T47D (cell line): ENCODE results near the gene GLB1L2.

Experiments
- DNase-seq, 2 experiments: peaks; one replicate each; pipeline versions ENCODE4 v3.0.0 to v3.0.0-alpha.2; 2011 to 2012; ENCODE audit warnings: low read depth in 1 of 2, low spot score in 1 of 2
- JUND ChIP-seq: IDR thresholded peaks from 2 replicates; pipeline ENCODE4 v1.6.1; 2012; ENCODE audit warnings: low read depth
- in situ Hi-C: cut with HindIII; loops from 2 replicates; pipeline ENCODE4 v1.10.0; 2016; ENCODE audit warnings: low sequenced_read_pairs, low pct_unique_long_range_greater_than_20kb

Gene GLB1L2

GRCh38 chr11:134346101-134346975 lies 14.6 kb downstream of the GLB1L2 start:
- in situ Hi-C loops = no loop called here
- no peak for TF ChIP-seq JUND
- no peak for DNase-seq

DNA sequence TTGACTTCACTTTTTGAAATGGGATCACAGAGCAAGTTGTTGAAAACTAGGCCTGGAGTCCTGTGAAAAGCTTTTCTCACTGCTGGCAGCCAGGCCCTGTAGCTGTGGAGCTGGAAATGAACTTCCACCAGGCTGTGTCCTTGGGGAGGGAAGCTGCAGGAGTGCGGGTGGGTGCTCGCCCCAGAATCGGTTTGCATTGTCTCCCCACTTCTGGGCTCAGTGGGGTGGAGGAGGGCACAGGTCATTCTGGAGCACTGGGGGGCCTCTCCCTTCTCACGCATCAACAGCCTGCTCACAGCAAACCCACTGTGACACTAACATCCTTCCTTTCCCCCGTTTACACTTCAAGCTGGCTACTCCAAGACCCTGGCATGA lies 15.2 kb downstream of the GLB1L2 start:
- no peak for TF ChIP-seq JUND
- DNase-seq = no peak
- in situ Hi-C loops = no loop called here

DNA sequence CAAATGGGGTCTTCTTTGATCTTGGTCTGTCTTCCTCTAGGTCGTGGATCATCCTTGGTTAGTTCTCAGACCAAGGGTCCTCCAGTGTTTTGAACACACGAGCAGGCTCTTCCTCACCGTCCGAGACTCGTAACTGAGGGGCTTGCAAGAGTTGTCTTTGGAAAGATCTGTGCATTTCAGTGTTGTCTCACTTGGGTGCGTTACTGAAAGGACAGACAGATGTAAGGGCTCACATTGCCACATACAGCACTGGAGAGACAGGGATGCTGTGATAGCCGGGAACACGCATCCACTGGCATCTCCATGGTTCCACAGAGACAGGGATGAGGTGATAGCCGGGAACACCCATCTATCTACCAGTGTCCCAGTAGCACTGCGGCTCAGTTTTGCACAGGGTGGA lies 15.7 kb downstream of the GLB1L2 start:
- in situ Hi-C loops = no loop called here
- no peak for TF ChIP-seq JUND
- DNase-seq = no peak

- DNase-seq = no peak
- TF ChIP-seq JUND = no peak
- in situ Hi-C loops = no loop called here
Observed at GRCh38 chr11:134349109-134349801, 17.5 kb downstream of the GLB1L2 start.

DNA sequence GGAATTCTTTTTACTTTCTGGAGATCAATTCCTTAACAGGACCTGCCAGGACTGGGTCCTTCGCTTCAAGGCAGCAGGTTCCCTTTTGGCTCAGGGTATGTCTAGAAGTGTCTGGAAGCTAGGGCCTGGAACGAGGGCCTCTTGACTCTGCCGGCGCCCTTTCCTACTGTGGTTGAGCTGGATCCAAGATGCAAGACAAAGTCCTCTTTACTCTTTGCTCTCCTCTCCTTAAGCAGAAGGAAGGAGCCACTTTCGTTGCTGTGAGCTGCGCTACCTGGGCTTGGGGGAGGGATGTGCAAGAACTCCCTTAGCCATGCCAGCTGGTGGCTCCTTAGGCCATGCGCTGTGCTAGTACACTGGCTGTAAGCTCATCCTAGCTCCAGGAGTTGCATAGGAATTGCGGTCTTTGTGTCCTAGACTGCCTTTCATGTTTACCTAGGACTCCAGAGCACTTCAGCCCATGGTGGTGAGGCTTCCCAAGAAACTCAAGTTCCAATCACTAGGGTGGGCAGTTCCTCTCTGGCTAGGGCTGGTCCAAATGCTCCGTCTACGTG lies 18.1 kb downstream of the GLB1L2 start:
- no peak for DNase-seq
- in situ Hi-C loops = no loop called here
- TF ChIP-seq JUND = no peak

- no peak for DNase-seq
- TF ChIP-seq JUND = no peak
- in situ Hi-C loops = no loop called here
Observed at GRCh38 chr11:134350381-134350780, 18.6 kb downstream of the GLB1L2 start.

DNA sequence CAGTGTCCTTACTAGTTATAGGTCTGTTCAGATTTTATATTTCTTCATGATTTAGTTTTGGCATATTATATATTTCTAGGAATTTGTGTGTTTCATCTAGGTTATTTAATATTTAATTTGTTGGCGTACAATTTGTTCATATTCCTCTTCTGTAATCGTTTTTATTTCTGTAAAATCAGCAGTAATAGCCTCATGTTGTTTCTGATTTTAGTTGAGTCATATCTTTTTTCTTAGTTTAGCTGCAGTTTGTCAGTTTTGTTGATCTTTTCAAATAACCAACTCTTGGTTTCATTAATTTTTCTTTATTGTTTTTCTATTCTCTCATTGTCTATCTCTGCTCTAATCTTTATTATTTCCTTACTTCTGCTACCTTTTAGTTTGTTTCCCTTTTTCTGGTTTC lies 20.3 kb downstream of the GLB1L2 start:
- TF ChIP-seq JUND = no peak
- in situ Hi-C loops = no loop called here
- DNase-seq = no peak

DNA sequence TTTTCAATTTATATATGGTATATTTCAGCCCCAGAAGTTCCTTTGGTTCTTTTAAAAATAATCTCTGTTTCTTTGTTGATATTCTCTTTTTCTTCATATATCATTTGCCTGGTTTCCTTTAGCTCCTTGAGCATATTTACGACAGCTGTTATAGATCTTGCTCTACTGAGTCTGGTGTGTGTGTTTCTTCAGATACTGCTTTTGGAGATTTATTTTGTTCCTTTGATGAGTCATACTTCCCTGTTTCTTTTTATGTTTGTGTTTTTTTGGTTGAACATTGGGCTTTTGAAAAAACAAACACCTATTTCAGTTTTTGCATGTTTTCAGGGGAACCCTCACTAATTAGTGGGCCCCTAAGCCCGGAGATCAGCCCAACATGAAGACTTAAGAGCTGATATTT lies 23.3 kb downstream of the GLB1L2 start:
- in situ Hi-C loops = no loop called here
- DNase-seq = no peak
- TF ChIP-seq JUND = no peak

DNA sequence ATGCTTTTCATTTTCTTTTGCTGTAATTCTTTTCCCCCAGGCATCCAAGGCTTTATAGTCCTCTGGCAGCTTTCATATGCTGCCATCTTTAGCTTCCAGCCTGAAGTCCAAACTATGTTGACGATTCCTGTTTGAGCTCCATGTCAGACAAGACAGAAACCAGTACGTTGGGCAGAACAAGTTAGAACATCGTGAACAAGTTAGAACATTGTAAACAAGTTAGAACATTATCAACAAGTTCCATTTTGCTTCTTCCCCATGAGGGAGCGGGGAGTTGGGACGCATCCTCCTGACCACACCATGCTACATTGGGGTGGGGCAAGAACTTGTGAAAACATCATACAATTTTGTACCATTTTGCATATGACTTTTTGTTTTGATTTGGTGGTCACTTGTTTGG lies 23.9 kb downstream of the GLB1L2 start:
- TF ChIP-seq JUND = no peak
- in situ Hi-C loops = no loop called here
- no peak for DNase-seq

DNA sequence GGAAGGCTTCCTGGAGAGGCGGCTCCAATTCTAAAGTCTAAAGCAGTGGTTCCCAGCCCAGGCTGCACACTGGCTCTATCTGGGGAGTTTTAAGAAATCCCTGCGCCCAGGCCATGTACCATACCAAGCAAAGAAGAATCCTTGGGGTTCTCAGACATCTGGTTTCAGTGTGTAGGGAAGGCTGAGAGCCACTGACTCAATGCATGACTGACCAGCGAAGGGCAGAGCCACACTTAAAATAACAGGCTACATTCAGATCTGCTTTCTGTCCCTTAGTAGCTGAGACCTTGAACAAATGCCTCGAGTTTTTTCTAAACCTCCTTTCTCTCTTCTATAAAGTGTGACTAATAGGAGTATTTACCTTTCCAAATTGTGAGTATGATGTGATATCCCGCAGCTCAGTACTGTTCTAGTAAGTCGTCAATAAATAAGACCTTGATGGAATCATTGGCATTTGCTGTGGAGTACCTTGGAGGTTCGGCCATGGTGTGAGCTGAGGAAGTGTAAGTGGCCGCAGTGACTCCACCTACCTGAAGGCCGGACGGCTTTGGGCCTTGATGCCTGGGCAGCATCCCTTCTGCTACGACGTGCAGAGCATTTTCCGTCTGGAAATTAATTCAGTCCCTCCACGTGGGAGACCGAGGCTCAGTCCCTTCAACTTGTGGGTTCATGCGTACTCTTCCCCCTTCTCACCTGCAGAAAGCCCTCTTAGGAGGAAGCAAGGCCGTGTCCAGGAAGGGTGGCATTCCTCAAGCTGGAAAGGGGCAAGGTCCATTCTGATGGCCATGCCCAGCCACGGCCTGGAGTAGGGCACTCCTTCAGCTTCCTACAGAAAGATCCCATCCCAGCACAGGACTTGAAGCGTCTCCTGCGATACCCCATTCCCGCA lies 25.1 kb downstream of the GLB1L2 start:
- DNase-seq = no peak
- in situ Hi-C loops = no loop called here
- TF ChIP-seq JUND = no peak

GRCh38 chr11:134357545-134357839 lies 25.7 kb downstream of the GLB1L2 start:
- TF ChIP-seq JUND = no peak
- no peak for DNase-seq
- in situ Hi-C loops = no loop called here

- in situ Hi-C loops = no loop called here
- no peak for TF ChIP-seq JUND
- DNase-seq = no peak
Observed at GRCh38 chr11:134358165-134358855, 26.5 kb downstream of the GLB1L2 start.
